NCI-H2196 treated with DMSO at 0.1 percent for 48 hours (cell line): ENCODE data around the gene ELL.

Experiments used
- DNase-seq: peaks from one replicate; lab custom pipeline; 2025; ENCODE audit not compliant: unreplicated experiment; lab: John Stamatoyannopoulos, UW

Gene ELL

GRCh38 chr19:18506101-18506930 is 15.6 kb downstream of the ELL start:
- no peak for DNase-seq

- DNase-seq, result no peak
Observed at GRCh38 chr19:18504886-18505610, 16.8 kb downstream of the ELL start.

DNA sequence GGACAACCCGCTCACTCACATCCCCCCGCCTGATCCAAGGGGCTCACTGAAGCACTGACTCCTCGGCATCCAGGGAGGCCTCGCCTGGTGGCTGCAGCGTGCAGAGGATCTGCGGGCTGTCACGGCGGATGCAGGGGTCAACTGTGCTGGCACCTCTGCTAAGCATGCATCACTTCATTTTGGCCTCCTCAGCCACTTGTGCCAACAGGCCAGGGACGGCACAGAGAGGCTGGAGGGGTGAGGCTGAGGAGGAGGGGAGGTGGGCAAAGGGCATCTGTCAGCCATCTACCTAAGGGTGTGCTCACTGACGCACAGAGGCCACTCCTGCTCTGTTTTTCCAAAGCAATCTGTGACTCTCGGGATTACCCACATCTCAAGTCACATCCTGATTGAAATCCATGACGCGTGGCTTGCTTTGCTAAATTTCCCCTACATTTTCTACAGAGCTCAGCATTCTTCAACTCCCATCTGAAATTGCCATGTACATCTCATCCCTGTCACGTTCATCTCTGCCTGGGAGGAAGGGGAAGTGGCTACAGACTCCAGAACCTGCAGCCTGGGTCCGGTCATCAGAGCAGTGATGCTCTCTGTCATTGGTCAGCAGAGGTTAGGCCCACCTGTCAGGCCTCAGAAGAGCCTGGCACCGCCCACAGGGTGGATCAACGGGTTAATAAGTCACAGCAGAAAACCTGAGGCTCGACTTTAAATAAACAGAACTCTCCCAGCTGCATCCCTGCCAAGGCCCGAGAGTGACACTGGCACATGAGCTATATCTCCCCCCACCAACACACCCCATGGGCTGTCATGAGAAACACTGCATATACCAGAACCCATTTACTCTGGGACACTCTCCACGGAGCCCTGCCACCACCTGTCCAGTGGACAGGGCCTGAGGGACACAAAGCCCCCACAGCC is 17.6 kb downstream of the ELL start:
- DNase-seq, result no peak

DNA sequence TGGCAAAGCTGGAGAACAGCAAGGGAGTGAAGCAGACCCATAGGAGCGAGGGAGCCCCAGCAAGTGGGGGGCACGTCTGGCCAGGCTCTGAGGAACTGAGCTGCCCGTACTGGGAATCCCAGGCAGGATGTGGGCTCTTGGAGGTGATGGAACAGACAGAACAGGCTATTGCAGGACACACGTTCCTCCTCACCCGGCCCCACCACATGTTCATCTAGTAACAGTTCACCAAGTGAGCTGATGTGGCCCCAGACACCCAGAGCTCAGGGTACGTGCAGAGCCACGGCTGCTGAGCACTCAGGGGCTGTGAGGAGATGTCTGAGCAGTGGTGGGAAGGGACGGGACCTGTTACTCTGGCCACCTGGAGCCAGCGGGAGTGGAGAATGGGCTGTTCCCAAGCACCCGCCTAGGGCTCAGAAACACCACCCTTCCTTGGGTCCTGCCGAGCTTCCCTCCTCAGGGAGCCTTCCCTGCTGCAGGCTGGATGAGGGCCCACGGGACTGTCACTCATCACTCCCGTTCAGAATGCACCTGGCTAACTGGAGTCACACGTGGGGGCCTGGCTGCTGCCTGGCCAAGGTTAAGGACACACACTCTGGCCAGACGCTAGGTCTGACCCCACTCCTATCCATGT is 18.4 kb downstream of the ELL start:
- DNase-seq, result no peak

DNA sequence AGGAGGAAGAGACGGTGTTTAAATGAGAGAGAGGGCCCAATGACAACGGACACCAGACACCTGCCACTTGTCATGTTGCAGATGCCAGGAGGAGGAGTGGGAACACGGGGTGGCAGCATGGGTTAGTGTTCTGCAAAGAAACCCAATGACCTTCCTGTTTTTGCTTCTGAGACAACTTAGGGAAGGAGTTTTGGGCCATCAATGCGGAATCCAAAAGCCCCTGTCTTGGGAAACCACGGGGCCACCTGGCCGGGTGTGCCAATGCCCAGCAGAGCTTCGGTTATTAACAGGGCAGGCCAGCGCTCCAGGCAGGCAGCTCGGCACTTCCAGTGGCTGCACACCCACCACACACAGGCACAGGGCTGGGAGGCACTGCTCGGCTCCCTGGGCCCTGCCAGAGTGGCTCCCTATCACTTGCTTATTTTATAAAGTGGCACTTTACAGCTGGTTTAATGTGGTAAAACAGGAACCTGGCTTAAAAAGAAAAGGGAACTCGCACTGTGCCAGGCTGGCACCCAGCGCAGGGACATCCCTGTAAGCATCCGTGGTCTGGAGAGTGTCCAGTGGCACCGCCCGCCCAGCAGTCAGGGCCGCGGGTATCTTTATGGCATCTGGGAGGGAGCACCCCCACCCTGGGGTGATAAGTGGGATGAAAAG is 19.1 kb downstream of the ELL start:
- DNase-seq, result no peak

DNA sequence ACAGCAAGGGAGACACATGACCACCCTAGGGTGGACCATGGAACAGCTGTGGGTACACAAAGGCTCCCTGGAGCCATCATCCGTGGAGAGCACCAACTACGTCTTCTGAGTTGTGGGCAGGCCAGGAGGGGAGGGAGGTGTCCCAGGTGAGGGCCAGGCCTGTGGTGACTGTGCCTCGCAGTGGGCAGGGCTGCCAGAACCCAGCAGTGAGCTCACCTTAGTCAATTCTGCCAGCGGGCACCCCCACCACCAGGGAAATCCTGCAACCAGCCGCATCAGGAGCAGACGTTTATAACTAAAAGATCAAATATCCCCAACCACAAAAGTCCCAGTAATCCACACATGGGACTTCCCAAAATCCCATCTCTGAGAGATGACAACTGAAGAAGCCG is 19.6 kb downstream of the ELL start:
- DNase-seq, result no peak

DNA sequence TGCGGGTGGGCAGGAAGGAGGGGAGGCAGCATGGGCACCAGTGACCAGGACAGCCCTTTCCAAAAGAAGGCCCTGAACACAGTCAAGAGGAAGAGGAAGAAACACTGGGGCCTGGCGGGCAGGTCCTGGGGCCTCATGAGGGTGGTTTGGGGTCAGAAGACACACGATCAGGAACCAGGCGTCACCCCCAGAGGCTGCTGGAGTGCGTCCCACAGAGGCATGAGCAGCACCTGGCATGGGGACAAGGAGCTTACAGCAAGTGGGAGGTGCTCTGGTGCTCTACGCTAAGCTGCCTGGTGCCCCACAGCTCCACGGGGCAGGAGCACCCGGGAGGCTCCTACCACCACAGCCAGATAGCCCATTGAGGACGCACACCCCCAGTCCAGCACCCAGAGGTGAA is 20.0 kb downstream of the ELL start:
- DNase-seq, result no peak

- no peak for DNase-seq
Observed at GRCh38 chr19:18501351-18501750, 20.5 kb downstream of the ELL start.

- no peak for DNase-seq
Observed at GRCh38 chr19:18500799-18501198, 21.1 kb downstream of the ELL start.

- no peak for DNase-seq
Observed at GRCh38 chr19:18500376-18500775, 21.5 kb downstream of the ELL start.

DNA sequence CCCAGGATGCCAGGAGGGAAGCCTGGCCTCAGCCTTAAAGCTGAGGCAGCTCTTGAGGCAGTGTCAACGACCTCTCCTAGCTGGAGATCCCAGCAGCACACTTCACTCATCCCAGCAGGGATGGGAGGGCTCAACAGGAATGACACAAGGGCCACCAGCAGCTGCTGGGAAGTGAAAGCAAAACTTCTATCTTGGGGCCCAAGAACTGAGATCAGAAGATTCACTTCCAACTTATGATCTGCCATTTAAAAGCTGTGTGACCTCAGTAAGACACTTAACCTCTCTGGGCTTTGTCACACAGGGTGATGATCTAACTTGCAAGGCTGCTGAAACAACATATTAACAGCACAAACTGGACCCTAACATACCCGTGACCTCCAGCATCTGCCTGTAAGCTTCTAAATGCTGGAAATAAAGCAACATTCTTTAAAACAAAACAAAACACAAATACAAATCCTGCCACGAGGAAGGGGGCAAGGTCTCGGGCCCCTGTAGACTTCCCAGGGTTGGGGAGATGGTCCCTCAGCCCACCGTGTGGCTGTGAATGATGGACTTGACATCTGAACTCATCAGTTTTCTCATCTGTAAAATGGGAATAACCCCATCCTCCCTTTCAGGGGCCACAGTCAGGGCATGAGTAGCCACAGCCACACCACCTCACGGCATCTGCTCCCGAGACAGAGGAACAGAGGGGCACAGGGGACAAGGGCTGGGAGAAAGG is 22.7 kb downstream of the ELL start:
- no peak for DNase-seq

DNA sequence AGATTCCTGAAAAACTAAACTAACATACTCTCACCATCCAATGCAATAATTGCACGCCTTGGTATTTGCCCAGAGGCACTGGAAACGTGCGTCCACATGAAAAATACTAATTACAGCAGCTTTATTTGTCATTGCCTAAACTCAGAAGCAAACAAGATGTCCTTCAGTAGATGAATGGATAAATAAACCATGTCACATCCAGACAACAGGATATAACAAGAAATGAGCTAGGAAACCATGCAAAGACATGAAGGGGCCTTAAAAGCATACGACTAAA is 25.0 kb downstream of the ELL start:
- no peak for DNase-seq

GRCh38 chr19:18496167-18496979 is 25.5 kb downstream of the ELL start:
- DNase-seq, result peak; percentile 69

GRCh38 chr19:18495204-18495911 is 26.5 kb downstream of the ELL start:
- DNase-seq, result no peak

GRCh38 chr19:18494267-18494607 is 27.6 kb downstream of the ELL start:
- no peak for DNase-seq

DNA sequence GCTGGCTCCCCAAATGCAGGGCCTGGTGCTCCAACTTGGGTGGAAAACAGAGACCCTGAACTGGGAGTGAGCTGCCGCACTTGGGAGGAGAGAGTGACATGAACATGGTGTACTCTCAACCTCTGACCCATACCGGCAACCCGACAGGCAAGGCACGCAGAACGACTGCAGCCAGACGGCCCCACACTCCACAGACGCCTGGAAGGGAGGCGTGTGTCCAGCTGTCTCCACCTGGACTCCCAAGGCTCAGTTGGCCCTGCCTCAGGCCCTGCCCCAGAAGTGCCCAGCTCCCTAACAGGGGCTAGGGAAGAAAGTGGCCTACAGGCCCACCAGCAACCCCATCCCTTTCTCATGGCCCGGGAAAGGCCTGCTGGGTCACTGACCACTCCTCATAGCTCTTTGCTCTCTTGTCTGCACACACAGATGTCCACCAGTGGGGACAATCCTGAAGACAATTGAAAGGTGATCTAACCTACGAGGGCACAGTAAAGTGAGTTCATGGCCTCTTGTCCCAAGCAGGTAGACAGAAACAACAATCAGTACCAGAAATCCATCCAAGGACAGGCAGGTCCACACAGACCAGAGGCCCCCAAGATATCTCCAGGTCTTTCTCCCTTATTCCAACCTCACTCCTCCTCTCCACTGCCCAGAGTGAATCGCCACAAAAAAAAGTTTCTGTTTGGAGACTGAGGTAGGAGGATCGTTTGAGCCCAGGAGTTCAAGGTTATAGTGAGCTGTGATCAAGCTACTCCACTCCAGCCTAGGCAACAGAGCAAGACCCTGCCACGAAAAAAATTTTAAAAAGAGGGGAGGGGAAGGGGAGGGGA is 28.2 kb downstream of the ELL start:
- no peak for DNase-seq

DNA sequence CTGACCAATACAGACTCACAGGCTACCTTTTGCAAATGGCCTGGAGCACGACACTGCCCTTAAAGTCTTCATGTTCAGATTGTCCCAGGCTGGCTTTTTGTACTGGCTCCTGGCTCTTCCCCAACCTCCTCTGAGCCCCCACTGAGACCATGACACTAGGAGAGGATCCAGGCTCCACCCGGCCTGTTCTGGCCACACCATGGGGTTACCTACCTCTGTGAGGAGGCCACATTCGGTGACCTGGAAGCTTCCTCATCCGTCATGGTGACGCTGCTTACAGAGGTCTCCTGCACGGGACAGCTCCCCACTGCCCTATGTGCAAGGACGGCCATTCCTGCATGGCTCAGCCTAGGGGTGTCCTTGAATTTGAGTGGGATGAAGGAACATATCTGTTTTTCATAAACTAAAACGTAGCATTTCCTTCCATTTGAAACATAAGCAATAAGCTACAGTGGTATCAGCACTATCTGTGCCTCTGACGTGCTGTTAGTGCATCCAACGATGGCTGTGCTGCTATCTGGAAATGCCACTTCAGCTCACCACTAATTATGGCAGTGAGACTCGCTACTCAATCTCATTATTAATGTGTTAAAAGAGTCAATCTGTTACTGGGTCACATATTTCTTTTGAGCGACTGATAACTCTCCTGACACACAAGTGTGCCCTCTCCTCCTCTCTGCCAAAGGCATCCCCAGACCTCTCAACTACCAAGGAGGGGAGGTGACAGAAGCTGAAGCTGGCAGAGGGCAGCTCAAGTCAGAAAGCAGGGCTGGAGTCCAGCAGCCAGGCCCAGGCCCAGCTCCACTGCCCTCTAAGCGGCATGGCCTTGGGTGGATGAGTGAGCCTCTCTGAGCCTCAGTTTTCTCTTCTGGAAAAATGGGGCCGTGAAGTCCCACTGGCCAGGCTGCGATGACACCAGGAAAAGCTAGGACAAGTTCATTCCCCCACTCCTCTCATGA is 29.6 kb downstream of the ELL start:
- no peak for DNase-seq
